A204.1 (cell line): Measurements from ENCODE around the gene LRP1.

Experiments used
- FAIRE-seq: peaks from 2 replicates; lab custom pipeline; 2012; peaks lifted over from hg19 to GRCh38; lab: Jason Lieb, UNC

The LRP1 gene

GRCh38 chr12:57260366-57260765 is 132.1 kb downstream of the LRP1 start:
- FAIRE-seq, result no peak

GRCh38 chr12:57261428-57261865 is 133.2 kb downstream of the LRP1 start:
- FAIRE-seq, result no peak

- no peak for FAIRE-seq
Observed at GRCh38 chr12:57262126-57262822, 134.0 kb downstream of the LRP1 start.
